CD4-positive, alpha-beta T cell treated with Interleukin-4 for 4 hours (primary cell): ENCODE measurements around the gene CSF2.
A peak's percentile ranks its signal among the peaks of the same experiment; 100 is the strongest.
"Not testable (repeated sequence)": the region's sequence is repeated elsewhere in the genome, so short reads cannot be mapped to it uniquely, and the experiment has no call there.

Experiments used
- DNase-seq: peaks from one replicate; pipeline ENCODE4 v3.0.0-alpha.2; 2020

Gene CSF2

GRCh38 chr5:132114150-132115121 lies 40.8 kb downstream of the CSF2 start:
- DNase-seq: peak; percentile 29

GRCh38 chr5:132115375-132115774 lies 41.8 kb downstream of the CSF2 start:
- no peak for DNase-seq

- DNase-seq: no peak
Measured at GRCh38 chr5:132116072-132116471, 42.5 kb downstream of the CSF2 start.

- DNase-seq: peak; percentile 21
Measured at GRCh38 chr5:132116909-132117489, 43.4 kb downstream of the CSF2 start.

- DNase-seq: not testable (repeated sequence)
Measured at GRCh38 chr5:132120717-132121116, 47.1 kb downstream of the CSF2 start.

- DNase-seq: not testable (repeated sequence)
Measured at GRCh38 chr5:132122971-132123370, 49.4 kb downstream of the CSF2 start.

GRCh38 chr5:132123578-132123977 lies 50.0 kb downstream of the CSF2 start:
- DNase-seq: not testable (repeated sequence)
